Activated T-helper 17 cell treated with anti-CD3 and anti-CD28 coated beads, Interleukin-2, amount 50 U/mL, for 72 hours (primary cell): ENCODE measurements around the gene ENPEP. TPM values are rescaled to one million over a fixed set of nuclear protein-coding genes. Genes with fewer than 3 reads are reported as not detected.
A peak's percentile ranks its signal among the peaks of the same experiment; 100 is the strongest.

Source experiments
- ATAC-seq: fragments of 150-1000 bp; cut with Tn5 transposase; replicated peaks from 2 replicates; pipeline ENCODE4 v1.10.0; 2021; ENCODE audit warnings: mild to moderate bottlenecking, moderate library complexity
- H3K27ac Mint-ChIP-seq: one replicate; pipeline ENCODE4 v1.8.0; 2022; ENCODE audit warnings: mixed read lengths
- H3K27me3 Mint-ChIP-seq: one replicate; pipeline ENCODE4 v1.8.0; 2022; ENCODE audit warnings: mixed read lengths
- H3K36me3 Mint-ChIP-seq: one replicate; pipeline ENCODE4 v1.8.0; 2022; ENCODE audit warnings: low read depth, mild to moderate bottlenecking, mixed read lengths
- H3K4me1 Mint-ChIP-seq: one replicate; pipeline ENCODE4 v1.8.0; 2022; ENCODE audit warnings: mixed read lengths
- H3K4me3 Mint-ChIP-seq: one replicate; pipeline ENCODE4 v1.8.0; 2022; ENCODE audit warnings: mild to moderate bottlenecking, mixed read lengths
- H3K9me3 Mint-ChIP-seq: one replicate; pipeline ENCODE4 v1.8.0; 2022; ENCODE audit warnings: mixed read lengths
- total RNA-seq, 2 donors: library from RNA; stranded (reverse); gene quantifications; one replicate each; pipeline ENCODE4 v1.2.3, GENCODE V29; 2022

ENPEP gene
- total RNA-seq, 2 donors from 2014 or later = 0.16 TPM; not detected in 1

- no peak for ATAC-seq
- H3K4me1 Mint-ChIP-seq = no peaks in the 10 kb centered on the region
- peaks cover 29% of the 10 kb centered on the region for H3K27me3 Mint-ChIP-seq
- no peaks in the 10 kb centered on the region for H3K36me3 Mint-ChIP-seq
- no peaks in the 10 kb centered on the region for H3K9me3 Mint-ChIP-seq
- no peak overlapping the region for H3K27ac Mint-ChIP-seq
- H3K4me3 Mint-ChIP-seq = no peak overlapping the region
Observed at GRCh38 chr4:110493520-110493919, 17.6 kb downstream of the ENPEP start.

GRCh38 chr4:110498420-110498819, 22.5 kb downstream of the ENPEP start:
- Mint-ChIP-seq H3K9me3 (no peaks in the 10 kb centered on the region), H3K27me3 (peaks cover 31% of the 10 kb centered on the region), H3K36me3 (no peaks in the 10 kb centered on the region), H3K27ac (no peak overlapping the region), H3K4me3 (no peak overlapping the region), H3K4me1 (no peaks in the 10 kb centered on the region)
- no peak for ATAC-seq

DNA sequence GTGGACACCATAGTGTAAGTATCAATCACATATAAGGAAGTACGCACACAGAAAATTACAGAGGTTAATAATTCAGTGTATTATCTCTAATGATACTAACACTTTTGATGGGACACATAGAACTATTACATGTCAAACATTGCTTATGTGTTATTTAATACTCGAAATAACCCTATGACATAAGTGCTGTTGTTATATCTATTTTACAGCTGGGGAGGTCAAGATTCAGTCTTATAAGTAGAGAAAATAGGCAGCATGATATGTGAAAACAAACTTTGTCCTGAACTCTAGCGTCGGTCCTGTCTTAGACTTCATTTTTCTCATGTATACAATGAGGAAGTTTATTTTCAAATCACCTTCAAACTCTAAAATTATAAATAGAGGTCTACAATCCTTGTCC, 23.2 kb downstream of the ENPEP start:
- no peak for ATAC-seq
- Mint-ChIP-seq H3K4me3 (no peak overlapping the region), H3K27ac (no peak overlapping the region), H3K4me1 (no peaks in the 10 kb centered on the region), H3K9me3 (no peaks in the 10 kb centered on the region), H3K27me3 (peaks cover 27% of the 10 kb centered on the region), H3K36me3 (no peaks in the 10 kb centered on the region)

DNA sequence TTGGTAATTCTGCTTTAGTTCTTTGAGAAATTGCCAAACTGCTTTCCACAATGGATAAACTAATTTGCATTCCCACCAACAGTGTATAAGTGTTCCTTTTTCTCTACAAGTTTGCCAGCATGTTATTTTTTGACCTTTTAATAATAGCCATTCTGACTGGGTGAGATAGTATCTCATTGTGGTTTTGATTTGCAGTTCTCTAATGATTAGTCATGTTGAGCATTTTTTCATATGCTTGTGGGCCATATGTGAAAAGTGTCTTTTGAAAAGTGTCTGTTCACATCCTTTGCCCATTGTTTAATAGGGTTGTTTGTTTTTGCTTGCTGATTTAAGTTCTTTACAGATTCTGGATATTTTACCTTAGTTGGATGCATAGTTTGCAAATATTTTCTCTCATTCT, 25.9 kb downstream of the ENPEP start:
- H3K27ac Mint-ChIP-seq = no peak overlapping the region
- no peak for ATAC-seq
- H3K27me3 Mint-ChIP-seq = peaks cover 15% of the 10 kb centered on the region
- H3K4me1 Mint-ChIP-seq = no peaks in the 10 kb centered on the region
- H3K4me3 Mint-ChIP-seq = no peak overlapping the region
- H3K9me3 Mint-ChIP-seq = no peaks in the 10 kb centered on the region
- H3K36me3 Mint-ChIP-seq = no peaks in the 10 kb centered on the region

DNA sequence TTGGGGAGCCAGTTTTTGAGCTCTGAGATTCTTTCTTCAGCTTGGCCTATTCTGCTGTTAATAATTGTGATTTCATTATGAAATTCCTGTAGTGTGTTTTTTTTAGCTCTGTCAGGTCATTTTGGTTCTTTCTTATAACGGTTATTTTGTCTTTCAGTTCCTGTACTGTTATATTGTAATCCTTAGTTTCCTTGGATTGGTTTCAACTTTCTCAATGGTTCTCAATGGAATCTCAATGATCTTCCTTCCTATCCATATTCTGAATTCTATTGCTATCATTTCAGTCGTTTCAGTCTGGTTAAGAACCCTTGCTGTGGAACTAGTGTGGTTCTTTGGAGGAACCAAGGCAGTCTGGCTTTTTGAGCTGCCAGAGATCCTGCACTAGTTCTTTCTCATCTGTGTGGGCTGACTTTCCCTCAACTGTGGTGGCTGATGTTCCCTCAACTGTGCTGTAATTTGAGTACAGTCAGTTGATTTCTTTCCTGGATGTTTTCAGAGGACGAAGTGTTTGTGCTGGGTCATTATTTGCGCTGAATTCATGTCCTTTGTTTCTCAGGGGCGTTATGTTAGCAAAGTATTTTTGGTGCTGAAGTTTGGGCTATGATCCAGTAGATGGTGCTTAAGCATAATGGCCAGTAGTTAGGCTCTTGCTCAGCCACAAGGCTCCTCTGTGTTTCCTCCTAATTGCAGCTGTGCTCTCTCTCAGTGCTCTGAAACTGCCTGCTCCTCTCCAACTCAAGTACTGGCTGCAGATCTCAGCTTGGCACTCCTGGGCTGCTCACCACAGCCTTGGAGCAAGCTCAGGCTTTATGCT, 27.5 kb downstream of the ENPEP start:
- ATAC-seq = no peak
- Mint-ChIP-seq H3K4me1 (no peaks in the 10 kb centered on the region), H3K27ac (no peak overlapping the region)

DNA sequence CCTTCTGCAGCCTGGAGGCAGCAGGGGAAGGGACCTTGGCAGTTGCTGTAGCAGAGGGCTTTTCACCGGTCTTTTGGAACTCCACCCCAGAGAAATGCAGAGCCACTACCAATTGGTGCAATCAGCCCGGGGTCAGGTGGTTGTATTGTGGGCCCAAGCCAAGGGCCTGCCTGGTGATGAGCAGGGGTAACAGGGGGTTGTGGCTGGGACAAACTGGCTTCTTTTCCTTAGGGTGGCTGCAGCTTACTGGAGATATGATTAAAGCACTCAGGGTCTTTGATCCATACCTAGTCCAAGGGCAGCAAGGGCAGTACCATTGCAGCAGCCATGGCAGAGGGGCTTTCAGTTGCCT, 28.1 kb downstream of the ENPEP start:
- Mint-ChIP-seq H3K4me1 (no peaks in the 10 kb centered on the region), H3K4me3 (no peak overlapping the region), H3K9me3 (no peaks in the 10 kb centered on the region), H3K36me3 (no peaks in the 10 kb centered on the region), H3K27me3 (peaks cover 10% of the 10 kb centered on the region), H3K27ac (no peak overlapping the region)
- no peak for ATAC-seq

More for the DNA sequence above, 27.5 kb downstream of the ENPEP start:
- H3K36me3 Mint-ChIP-seq = no peaks in the 10 kb centered on the region
- no peaks in the 10 kb centered on the region for H3K9me3 Mint-ChIP-seq
- no peak overlapping the region for H3K4me3 Mint-ChIP-seq
- H3K27me3 Mint-ChIP-seq = peaks cover 10% of the 10 kb centered on the region

GRCh38 chr4:110505440-110505839, 29.5 kb downstream of the ENPEP start:
- Mint-ChIP-seq H3K27ac (no peak overlapping the region), H3K36me3 (no peaks in the 10 kb centered on the region), H3K4me1 (no peaks in the 10 kb centered on the region), H3K9me3 (no peaks in the 10 kb centered on the region), H3K27me3 (peaks cover 10% of the 10 kb centered on the region), H3K4me3 (no peak overlapping the region)
- no peak for ATAC-seq

DNA sequence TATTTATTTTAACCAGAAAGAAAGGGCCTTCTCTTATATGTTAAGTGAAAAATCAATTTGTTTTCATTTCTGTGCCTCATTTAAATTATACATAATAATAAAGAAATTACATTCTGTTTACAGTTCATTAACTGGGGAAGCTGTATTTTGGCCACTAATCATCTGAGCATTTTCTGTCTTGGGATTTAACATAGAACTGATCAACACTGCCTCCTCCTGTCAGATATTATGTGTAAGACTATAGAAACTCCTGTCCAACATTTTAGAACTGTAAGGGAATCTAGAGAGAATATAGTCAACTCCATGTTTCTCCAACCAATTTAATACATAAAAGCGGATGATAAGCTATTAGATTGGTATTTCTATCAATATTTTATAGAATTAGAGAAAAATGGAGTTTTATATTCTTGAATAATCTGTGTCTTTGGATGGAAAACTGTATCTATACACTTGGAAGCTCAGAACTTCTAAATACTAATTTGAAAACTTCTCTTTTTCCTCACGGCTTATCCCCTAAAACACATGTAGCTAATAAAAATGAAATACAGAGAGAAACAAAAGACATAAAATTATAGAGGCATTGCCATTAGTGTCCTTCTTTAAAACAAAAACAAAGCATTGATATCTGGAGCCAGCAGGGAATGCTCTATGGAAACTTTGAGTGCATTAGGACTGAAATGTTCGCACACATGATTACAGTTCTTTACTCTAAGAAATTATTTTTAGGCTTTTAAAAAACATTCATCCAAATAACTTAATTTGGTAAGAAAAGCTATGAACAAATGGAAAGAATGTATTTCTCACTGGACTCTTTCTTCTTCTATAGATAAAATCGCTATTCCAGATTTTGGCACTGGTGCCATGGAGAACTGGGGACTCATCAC, 33.1 kb downstream of the ENPEP start:
- Mint-ChIP-seq H3K4me3 (no peak overlapping the region), H3K27ac (no peak overlapping the region), H3K27me3 (peaks cover 3% of the 10 kb centered on the region), H3K4me1 (no peaks in the 10 kb centered on the region), H3K36me3 (no peaks in the 10 kb centered on the region), H3K9me3 (no peaks in the 10 kb centered on the region)
- no peak for ATAC-seq

GRCh38 chr4:110510277-110510676, 34.3 kb downstream of the ENPEP start:
- Mint-ChIP-seq H3K4me1 (peaks cover 4% of the 10 kb centered on the region), H3K27ac (no peak overlapping the region), H3K27me3 (peaks cover 3% of the 10 kb centered on the region), H3K9me3 (no peaks in the 10 kb centered on the region), H3K4me3 (no peak overlapping the region), H3K36me3 (no peaks in the 10 kb centered on the region)
- no peak for ATAC-seq

DNA sequence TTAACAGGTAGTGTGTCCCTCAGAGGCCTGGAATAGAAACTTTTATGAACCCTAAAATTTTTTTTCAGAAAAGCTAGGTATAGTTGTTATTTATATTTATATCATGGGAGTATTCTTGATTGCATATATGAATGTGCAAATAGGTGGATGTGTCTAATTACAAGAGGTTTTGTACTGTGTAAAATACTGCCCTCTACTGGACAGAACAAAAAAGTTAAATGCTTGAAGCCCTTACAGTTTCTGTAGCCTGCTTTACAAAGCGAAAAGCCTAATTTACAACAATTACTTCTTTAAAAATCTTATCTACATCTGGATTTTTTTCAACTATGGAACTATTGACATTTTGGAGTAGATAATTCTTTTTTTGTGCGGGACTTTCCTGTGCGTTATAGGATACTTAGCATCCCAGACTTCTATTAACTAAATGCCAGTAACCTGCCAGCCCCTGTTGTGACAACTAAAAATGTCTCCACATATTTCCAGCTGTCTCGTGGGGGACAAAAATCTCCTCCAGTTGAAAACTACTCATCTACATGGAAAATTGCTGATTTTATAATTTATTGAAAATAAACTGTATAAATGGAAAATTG, 35.1 kb downstream of the ENPEP start:
- H3K9me3 Mint-ChIP-seq = no peaks in the 10 kb centered on the region
- H3K27ac Mint-ChIP-seq = no peak overlapping the region
- peak; percentile 63 for ATAC-seq
- H3K36me3 Mint-ChIP-seq = no peaks in the 10 kb centered on the region
- peaks cover 9% of the 10 kb centered on the region for H3K4me1 Mint-ChIP-seq
- H3K27me3 Mint-ChIP-seq = peaks cover under 1% of the 10 kb centered on the region
- no peak overlapping the region for H3K4me3 Mint-ChIP-seq

DNA sequence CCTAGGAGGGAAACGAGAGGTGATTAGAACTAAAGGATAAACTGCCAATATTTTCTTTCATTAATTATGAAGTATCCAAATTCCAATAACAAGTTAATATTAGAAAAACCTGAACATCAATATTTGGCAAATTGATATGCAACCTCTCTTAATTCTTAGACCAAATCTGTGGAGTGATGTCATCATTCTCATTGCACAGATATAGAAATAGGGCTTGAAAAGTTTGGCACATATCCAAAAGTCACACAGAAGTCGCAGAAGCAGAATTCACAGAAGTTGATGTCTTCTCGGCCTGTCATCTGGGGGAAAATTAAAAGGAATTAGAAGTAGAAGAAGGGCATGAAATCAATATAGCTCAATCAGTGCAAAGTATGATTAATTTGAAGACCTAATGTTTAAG, 36.9 kb downstream of the ENPEP start:
- ATAC-seq = no peak
- Mint-ChIP-seq H3K36me3 (no peaks in the 10 kb centered on the region), H3K4me3 (no peak overlapping the region), H3K27me3 (no peaks in the 10 kb centered on the region), H3K4me1 (peaks cover 13% of the 10 kb centered on the region), H3K9me3 (no peaks in the 10 kb centered on the region), H3K27ac (no peak overlapping the region)

DNA sequence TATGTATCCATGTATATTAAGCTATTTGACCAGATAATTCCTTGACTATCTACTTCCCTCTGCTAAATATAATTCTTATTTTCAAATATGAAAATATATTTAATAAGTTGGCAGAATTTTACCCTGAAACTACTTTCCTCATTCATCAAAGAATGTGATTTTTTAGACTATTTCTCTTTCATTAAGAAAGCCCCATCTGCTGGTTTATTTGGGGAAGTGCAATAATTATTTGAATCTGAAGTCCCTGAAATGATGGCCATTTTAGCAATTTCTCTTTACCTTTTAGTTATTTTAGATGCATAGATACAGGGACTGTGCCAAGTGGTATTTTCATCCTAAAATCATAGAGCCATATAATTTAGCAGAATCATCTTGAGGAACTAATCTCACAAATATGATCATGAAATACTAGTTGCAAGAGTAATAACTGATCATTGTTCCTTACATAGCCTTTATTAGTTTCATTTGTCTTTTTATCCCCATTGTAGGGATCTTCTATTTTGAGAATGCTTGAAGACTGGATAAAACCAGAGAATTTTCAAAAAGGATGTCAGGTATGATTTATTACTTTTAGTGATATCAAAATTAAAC, 39.0 kb downstream of the ENPEP start:
- Mint-ChIP-seq H3K9me3 (no peaks in the 10 kb centered on the region), H3K27ac (no peak overlapping the region)

GRCh38 chr4:110515676-110516075, 39.7 kb downstream of the ENPEP start:
- Mint-ChIP-seq H3K4me1 (peaks cover 13% of the 10 kb centered on the region), H3K27ac (peak overlapping the region; percentile 68), H3K27me3 (peaks cover 5% of the 10 kb centered on the region), H3K4me3 (peak overlapping the region; percentile 81), H3K9me3 (no peaks in the 10 kb centered on the region), H3K36me3 (no peaks in the 10 kb centered on the region)
- peak; percentile 36 for ATAC-seq

More for the DNA sequence above, 39.0 kb downstream of the ENPEP start:
- no peak for ATAC-seq
- Mint-ChIP-seq H3K27me3 (no peaks in the 10 kb centered on the region), H3K4me1 (peaks cover 13% of the 10 kb centered on the region), H3K4me3 (peak overlapping the region; percentile 81), H3K36me3 (no peaks in the 10 kb centered on the region)

DNA sequence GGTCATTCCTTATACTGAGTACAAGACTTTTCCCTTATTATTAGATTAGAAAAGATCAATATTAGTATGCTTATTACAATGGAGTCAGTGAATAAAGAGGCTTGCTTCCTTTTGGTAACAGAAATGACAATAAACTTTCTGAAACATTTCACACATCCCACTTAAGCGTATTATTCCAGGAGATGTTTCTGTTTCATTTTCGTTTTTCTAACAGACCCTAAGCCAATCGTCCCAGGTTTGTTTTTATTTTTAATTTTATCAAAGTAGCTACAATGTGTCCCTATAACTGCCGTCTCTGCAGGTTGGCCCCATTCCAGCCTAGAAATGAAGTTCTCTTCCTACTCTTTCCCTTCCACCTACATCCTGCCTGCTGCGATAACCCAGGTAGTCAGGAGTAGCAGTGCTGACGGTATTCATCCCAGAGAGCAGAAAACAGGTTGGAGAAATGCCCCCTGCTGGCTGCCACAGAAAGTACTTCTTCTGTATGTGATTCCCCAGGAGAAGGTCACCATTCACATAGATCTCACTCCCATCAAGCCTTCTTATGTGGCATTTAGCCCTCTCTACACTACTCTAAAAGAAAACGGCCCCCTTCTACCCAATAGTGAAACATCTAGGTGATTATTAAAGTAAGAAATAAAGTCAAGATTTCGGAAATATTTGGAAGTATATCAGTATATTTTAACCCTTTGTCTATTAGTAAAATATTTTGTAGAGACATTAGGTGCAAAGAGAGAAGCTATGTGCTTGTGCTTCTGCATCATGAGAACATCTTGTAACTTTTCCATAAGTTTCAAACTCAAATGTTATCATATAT, 40.4 kb downstream of the ENPEP start:
- Mint-ChIP-seq H3K27me3 (peaks cover 5% of the 10 kb centered on the region), H3K4me1 (peaks cover 13% of the 10 kb centered on the region), H3K9me3 (no peaks in the 10 kb centered on the region), H3K27ac (peak overlapping the region; percentile 68), H3K4me3 (peak overlapping the region; percentile 81), H3K36me3 (no peaks in the 10 kb centered on the region)
- ATAC-seq = peak; percentile 93
